H1 (cell line): ENCODE results near the gene AGPAT2. TPM values are rescaled to one million over a fixed set of nuclear protein-coding genes. Genes with fewer than 3 reads are reported as not detected.

Experiments
- BACH1 ChIP-seq: IDR thresholded peaks from 2 replicates; pipeline ENCODE4 v1.6.1; 2012; ENCODE audit warnings: low read length, improper control_type of control experiment
- BCL11A ChIP-seq, 2 experiments: IDR thresholded peaks; one replicate each; pipeline ENCODE4 v1.6.1; 2011; ENCODE audit warnings: low read depth in 2 of 2, low read length in 2 of 2, mild to moderate bottlenecking in 2 of 2
- CBX5 ChIP-seq: fragments of 300-800, 300-1000 bp; sonication (generic); IDR thresholded peaks from 2 replicates; pipeline ENCODE4 v1.7.1; 2016; ENCODE audit warnings: antibody characterized with exemption, low read length, low read depth
- CHD7 ChIP-seq: fragments of 300-600 bp; sonication (generic); IDR thresholded peaks from 2 replicates; pipeline ENCODE4 v1.7.1; 2012; ENCODE audit warnings: low read length, moderate library complexity, mild to moderate bottlenecking, inconsistent platforms; ENCODE audit not compliant: insufficient replicate concordance
- GABPA ChIP-seq: IDR thresholded peaks from 2 replicates; pipeline ENCODE4 v1.6.1; 2011; ENCODE audit warnings: mild to moderate bottlenecking, low read length, moderate library complexity, borderline replicate concordance; ENCODE audit not compliant: insufficient read depth
- NRF1 ChIP-seq: IDR thresholded peaks from 2 replicates; pipeline ENCODE4 v1.6.1; 2011; ENCODE audit warnings: mild to moderate bottlenecking, low read depth, low read length, improper control_type of control experiment
- SRF ChIP-seq: IDR thresholded peaks from 2 replicates; pipeline ENCODE4 v1.6.1; 2011; ENCODE audit warnings: mild to moderate bottlenecking, low read depth, low read length, moderate library complexity
- polyA plus RNA-seq, 7 experiments: library from polyadenylated mRNA; depleted of rRNA in 3 of 7; stranded (reverse) in 5 of 7; unstranded in 2 of 7; fragments of >200 nt in 5 of 7; fragments of 200-250 nt in 2 of 7; gene quantifications; 1 replicate in 5 of 7; 2 replicates in 1 of 7; 4 replicates in 1 of 7; pipeline versions ENCODE4 v1.2.1 to v1.2.3, GENCODE V29; 2011 to 2013; ENCODE audit warnings: missing spikeins in 2 of 7, mixed read lengths in 2 of 7
- total RNA-seq: library from RNA; stranded (reverse); fragmentation: NEBNext Ultra II Directional; extraction: Animal tissue kit (Norgen Biotek cat#: 25700); gene quantifications from 2 replicates; pipeline ENCODE4 v1.2.1, GENCODE V29; 2021

The AGPAT2 gene
- total and polyA plus RNA-seq, 2 of the 8 experiments (the other 6 are each of a cell fraction or from before 2014, with no cell fraction given), result 31.6 to 37.6 TPM

GRCh38 chr9:136705564-136705963 lies 18.3 kb upstream of the AGPAT2 start (continued):
- no peak for TF ChIP-seq GABPA
- no peak for TF ChIP-seq BACH1
- TF ChIP-seq CHD7, result no peak
- TF ChIP-seq BCL11A (IDR thresholded peaks at IDR 0.05; ENCODE audit: low read depth in 2 of 2, low read length in 2 of 2), result no peak
- TF ChIP-seq CBX5, result no peak
- no peak for TF ChIP-seq NRF1
- TF ChIP-seq SRF, result no peak
